T-helper 2 cell treated with Interferon-gamma antibody and Interleukin-4, amounts not matched to agents 5 μg/mL and 100 μg/mL, for 36 hours (primary cell): Measurements from ENCODE around the gene WDFY4.

Experiments
- DNase-seq: peaks from one replicate; pipeline ENCODE4 v3.0.0; 2021; ENCODE audit warnings: low spot score
- H3K27ac Mint-ChIP-seq: one replicate; pipeline ENCODE4 v1.8.0; 2021; ENCODE audit warnings: mild to moderate bottlenecking, mixed read lengths
- H3K27me3 Mint-ChIP-seq: one replicate; pipeline ENCODE4 v1.8.0; 2021; ENCODE audit warnings: low read depth, mixed read lengths
- H3K36me3 Mint-ChIP-seq: one replicate; pipeline ENCODE4 v1.8.0; 2021; ENCODE audit warnings: low read depth, mixed read lengths
- H3K4me1 Mint-ChIP-seq: one replicate; pipeline ENCODE4 v1.8.0; 2021; ENCODE audit warnings: low read depth, mixed read lengths
- H3K4me3 Mint-ChIP-seq: one replicate; pipeline ENCODE4 v1.8.0; 2022; ENCODE audit warnings: mild to moderate bottlenecking, moderate library complexity, mixed read lengths
- H3K9me3 Mint-ChIP-seq: one replicate; pipeline ENCODE4 v1.8.0; 2021; ENCODE audit warnings: mixed read lengths

The WDFY4 gene

GRCh38 chr10:48727866-48728265 is 43.2 kb downstream of the WDFY4 start:
- Mint-ChIP-seq H3K27ac (no peak overlapping the region), H3K36me3 (no peaks in the 10 kb centered on the region), H3K27me3 (peaks cover 3% of the 10 kb centered on the region), H3K4me1 (no peaks in the 10 kb centered on the region), H3K4me3 (no peak overlapping the region), H3K9me3 (no peaks in the 10 kb centered on the region)
- no peak for DNase-seq

- no peak overlapping the region for H3K27ac Mint-ChIP-seq
- H3K4me3 Mint-ChIP-seq = no peak overlapping the region
- no peaks in the 10 kb centered on the region for H3K36me3 Mint-ChIP-seq
Measured at GRCh38 chr10:48729222-48729621, 44.5 kb downstream of the WDFY4 start.

GRCh38 chr10:48729941-48730457 is 45.3 kb downstream of the WDFY4 start:
- no peak overlapping the region for H3K4me3 Mint-ChIP-seq
- no peaks in the 10 kb centered on the region for H3K4me1 Mint-ChIP-seq
- peaks cover 3% of the 10 kb centered on the region for H3K27me3 Mint-ChIP-seq
- H3K9me3 Mint-ChIP-seq = no peaks in the 10 kb centered on the region
- H3K36me3 Mint-ChIP-seq = no peaks in the 10 kb centered on the region
- no peak for DNase-seq
- no peak overlapping the region for H3K27ac Mint-ChIP-seq

More at GRCh38 chr10:48729222-48729621, 44.5 kb downstream of the WDFY4 start:
- DNase-seq = no peak
- H3K27me3 Mint-ChIP-seq = peaks cover 3% of the 10 kb centered on the region
- H3K9me3 Mint-ChIP-seq = no peaks in the 10 kb centered on the region
- H3K4me1 Mint-ChIP-seq = no peaks in the 10 kb centered on the region

DNA sequence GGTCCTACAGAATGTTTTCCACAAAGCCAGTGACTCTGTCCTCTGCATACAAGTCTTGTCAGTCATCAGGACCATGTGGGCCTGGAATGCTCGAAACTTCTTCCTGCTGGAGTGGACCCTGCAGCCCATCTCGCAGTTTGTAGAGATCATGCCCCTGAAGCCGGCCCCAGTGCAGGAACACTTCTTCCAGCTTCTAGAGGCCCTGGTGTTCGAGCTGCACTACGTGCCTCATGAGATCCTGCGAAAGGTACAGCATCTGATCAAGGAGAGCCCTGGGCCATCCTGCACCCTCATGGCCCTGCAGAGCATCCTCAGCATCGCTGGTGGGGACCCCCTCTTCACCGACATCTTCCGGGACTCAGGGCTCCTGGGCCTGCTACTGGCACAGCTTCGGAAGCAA is 46.5 kb downstream of the WDFY4 start:
- no peak for DNase-seq
- H3K36me3 Mint-ChIP-seq = no peaks in the 10 kb centered on the region
- no peaks in the 10 kb centered on the region for H3K9me3 Mint-ChIP-seq
- H3K4me1 Mint-ChIP-seq = no peaks in the 10 kb centered on the region
- no peak overlapping the region for H3K27ac Mint-ChIP-seq
- peaks cover 3% of the 10 kb centered on the region for H3K27me3 Mint-ChIP-seq
- no peak overlapping the region for H3K4me3 Mint-ChIP-seq

DNA sequence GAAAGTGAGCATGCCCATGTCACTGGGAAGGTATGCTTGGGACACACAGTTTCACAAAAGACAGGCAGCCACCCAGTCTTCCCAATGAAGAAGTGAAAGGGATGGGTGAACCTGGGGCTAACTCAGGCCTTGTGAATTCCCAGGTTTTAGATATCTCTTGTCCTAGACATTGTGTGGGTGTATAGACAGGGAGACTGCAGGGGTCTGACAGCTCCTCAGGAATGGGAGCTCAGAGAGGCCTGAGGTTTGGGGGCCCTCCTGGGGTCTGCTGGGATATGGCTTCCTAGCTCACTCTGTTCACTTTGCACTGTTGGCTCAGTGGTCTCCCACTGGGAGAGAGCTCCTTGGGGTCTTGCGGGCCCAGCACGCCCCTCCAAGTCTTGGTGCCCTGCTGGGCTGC is 47.0 kb downstream of the WDFY4 start:
- no peaks in the 10 kb centered on the region for H3K36me3 Mint-ChIP-seq
- no peak overlapping the region for H3K27ac Mint-ChIP-seq
- H3K4me1 Mint-ChIP-seq = no peaks in the 10 kb centered on the region
- H3K9me3 Mint-ChIP-seq = no peaks in the 10 kb centered on the region
- H3K4me3 Mint-ChIP-seq = no peak overlapping the region
- peaks cover 5% of the 10 kb centered on the region for H3K27me3 Mint-ChIP-seq
- DNase-seq = no peak

- H3K4me3 Mint-ChIP-seq = no peak overlapping the region
- H3K9me3 Mint-ChIP-seq = no peaks in the 10 kb centered on the region
- no peaks in the 10 kb centered on the region for H3K36me3 Mint-ChIP-seq
- DNase-seq = no peak
- H3K4me1 Mint-ChIP-seq = no peaks in the 10 kb centered on the region
- H3K27me3 Mint-ChIP-seq = peaks cover 6% of the 10 kb centered on the region
- no peak overlapping the region for H3K27ac Mint-ChIP-seq
Measured at GRCh38 chr10:48733329-48733728, 48.7 kb downstream of the WDFY4 start.

DNA sequence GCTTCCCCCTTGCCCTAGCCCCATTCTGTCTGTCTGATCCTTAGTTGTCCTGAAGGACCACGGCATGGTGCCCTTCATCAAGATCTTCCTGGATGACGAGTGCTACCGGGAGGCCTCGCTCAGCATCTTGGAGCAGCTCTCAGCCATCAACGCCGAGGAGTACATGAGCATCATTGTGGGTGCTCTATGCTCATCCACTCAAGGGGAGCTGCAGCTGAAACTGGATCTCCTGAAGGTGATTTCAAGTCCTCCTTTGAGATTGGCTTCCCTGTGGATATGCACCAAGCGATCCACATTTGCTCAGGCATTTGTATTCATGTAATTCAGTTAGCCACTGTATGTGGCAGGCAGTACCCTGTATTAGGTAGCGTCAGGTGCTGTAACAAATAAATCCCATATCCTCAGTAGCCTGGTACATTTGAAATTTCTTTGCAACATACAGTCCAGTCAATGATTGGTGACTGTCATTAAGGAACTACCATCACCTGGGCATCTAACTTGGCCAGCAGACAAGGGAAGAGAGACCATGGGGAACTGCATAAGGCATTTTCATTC is 51.2 kb downstream of the WDFY4 start:
- H3K36me3 Mint-ChIP-seq = no peaks in the 10 kb centered on the region

GRCh38 chr10:48736596-48736995 is 51.9 kb downstream of the WDFY4 start:
- no peak overlapping the region for H3K4me3 Mint-ChIP-seq
- peaks cover 6% of the 10 kb centered on the region for H3K27me3 Mint-ChIP-seq
- no peak for DNase-seq
- no peaks in the 10 kb centered on the region for H3K4me1 Mint-ChIP-seq
- H3K36me3 Mint-ChIP-seq = no peaks in the 10 kb centered on the region
- no peak overlapping the region for H3K27ac Mint-ChIP-seq
- H3K9me3 Mint-ChIP-seq = no peaks in the 10 kb centered on the region

More for the DNA sequence above, 51.2 kb downstream of the WDFY4 start:
- Mint-ChIP-seq H3K27me3 (peaks cover 6% of the 10 kb centered on the region), H3K9me3 (no peaks in the 10 kb centered on the region), H3K4me1 (no peaks in the 10 kb centered on the region), H3K4me3 (no peak overlapping the region), H3K27ac (no peak overlapping the region)
- DNase-seq = no peak

DNA sequence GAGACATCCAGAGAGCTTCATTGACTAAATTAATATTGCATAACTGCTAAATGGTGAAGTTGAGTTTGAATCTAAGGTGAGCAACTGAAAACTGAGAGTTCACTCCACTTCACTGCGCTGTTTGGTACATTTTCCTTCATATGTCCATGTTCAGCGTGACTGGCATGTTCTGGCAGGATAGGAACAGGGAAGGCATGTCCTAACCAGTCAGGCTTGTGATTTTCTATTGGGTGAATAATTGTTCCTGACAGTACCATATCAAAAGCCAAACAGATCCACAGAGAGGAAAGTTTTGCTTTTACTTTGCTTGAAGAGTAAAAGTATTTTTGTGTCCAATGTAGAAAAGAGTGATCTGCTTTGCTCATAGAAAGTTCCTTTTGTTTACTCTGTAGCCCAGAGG is 53.2 kb downstream of the WDFY4 start:
- no peaks in the 10 kb centered on the region for H3K36me3 Mint-ChIP-seq
- no peaks in the 10 kb centered on the region for H3K4me1 Mint-ChIP-seq
- H3K4me3 Mint-ChIP-seq = no peak overlapping the region
- peaks cover 6% of the 10 kb centered on the region for H3K27me3 Mint-ChIP-seq
- H3K9me3 Mint-ChIP-seq = no peaks in the 10 kb centered on the region
- no peak overlapping the region for H3K27ac Mint-ChIP-seq
- DNase-seq = no peak

DNA sequence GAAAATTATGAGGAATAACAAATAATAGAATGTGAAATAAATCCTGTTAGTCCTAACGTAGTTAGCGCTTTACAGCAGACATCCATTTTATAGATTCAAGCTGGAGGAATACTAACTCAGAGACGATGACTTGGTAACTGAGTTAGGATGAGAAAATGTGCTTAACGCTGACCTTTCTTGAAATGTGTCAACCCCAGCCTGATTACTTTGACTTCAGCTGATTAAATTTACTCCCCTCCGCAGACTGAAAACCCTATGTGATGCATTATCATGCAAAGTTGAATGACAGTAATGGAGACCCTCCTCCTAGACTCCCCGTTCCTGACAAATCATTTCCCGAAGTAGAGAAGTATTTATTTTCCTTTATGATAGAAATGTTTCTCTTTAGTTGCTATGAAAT is 54.5 kb downstream of the WDFY4 start:
- Mint-ChIP-seq H3K27ac (no peak overlapping the region), H3K4me3 (no peak overlapping the region), H3K4me1 (no peaks in the 10 kb centered on the region), H3K27me3 (peaks cover 6% of the 10 kb centered on the region), H3K9me3 (no peaks in the 10 kb centered on the region), H3K36me3 (no peaks in the 10 kb centered on the region)
- DNase-seq = no peak

DNA sequence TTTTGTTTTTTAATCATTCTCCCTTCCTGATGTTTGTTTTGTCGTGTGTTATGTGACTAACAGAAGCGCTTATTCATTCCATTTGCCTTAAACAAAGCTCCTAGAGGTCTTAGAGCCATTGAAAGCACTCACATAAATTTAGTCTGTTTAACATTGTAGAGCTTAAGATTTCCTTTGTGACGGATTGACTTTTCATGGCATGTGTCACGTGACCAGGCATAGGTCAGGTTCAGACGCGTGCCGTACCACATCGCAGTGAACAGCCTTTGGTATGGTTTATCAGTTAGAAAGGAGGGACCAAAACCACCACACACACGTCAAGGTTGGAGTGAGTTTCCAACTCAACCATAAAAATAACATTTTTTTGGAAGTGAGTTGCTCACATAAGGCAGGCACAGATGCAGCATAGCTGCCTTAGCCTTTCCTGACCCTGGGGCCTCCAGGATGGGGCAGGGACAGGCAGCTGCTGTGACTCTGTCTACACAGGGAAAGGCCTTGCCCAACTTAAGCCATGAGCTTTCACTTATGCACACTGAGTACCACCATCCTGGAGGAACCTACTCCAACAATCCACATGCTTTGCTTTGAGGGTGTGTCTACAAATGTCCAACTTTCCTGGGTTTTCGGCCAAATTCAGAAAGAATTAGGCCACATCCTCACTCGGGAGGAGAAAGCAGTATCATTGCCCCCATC is 55.5 kb downstream of the WDFY4 start:
- Mint-ChIP-seq H3K4me3 (no peak overlapping the region), H3K4me1 (no peaks in the 10 kb centered on the region), H3K27me3 (peaks cover 6% of the 10 kb centered on the region), H3K36me3 (no peaks in the 10 kb centered on the region), H3K9me3 (no peaks in the 10 kb centered on the region), H3K27ac (no peak overlapping the region)
- no peak for DNase-seq

DNA sequence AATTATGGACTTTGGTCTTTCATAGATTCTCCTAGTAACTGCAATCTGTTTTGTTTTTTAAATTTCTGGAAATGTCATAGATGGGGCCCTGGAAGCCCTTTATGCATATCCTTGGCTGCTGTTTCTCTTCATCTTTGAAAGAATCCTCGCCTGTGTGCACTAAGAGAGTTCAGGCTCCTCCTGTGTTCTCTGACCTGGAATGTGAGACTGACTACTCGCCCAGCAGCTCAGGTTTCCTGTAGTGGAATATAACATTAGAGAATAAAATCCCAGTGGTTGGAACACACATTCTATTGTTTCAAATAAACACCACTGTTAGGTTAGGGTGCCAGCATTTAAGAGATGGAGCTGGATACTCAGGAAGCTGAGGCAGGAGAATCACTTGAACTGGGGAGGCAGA is 56.3 kb downstream of the WDFY4 start:
- Mint-ChIP-seq H3K36me3 (no peaks in the 10 kb centered on the region), H3K4me3 (no peak overlapping the region), H3K4me1 (no peaks in the 10 kb centered on the region), H3K9me3 (no peaks in the 10 kb centered on the region), H3K27ac (no peak overlapping the region), H3K27me3 (peaks cover 6% of the 10 kb centered on the region)
- DNase-seq = no peak

GRCh38 chr10:48742891-48743860 is 58.5 kb downstream of the WDFY4 start:
- Mint-ChIP-seq H3K9me3 (no peaks in the 10 kb centered on the region), H3K27me3 (no peaks in the 10 kb centered on the region), H3K36me3 (no peaks in the 10 kb centered on the region), H3K27ac (no peak overlapping the region), H3K4me3 (no peak overlapping the region), H3K4me1 (no peaks in the 10 kb centered on the region)
- DNase-seq = no peak

- H3K4me1 Mint-ChIP-seq = no peaks in the 10 kb centered on the region
- no peaks in the 10 kb centered on the region for H3K27me3 Mint-ChIP-seq
- H3K9me3 Mint-ChIP-seq = no peaks in the 10 kb centered on the region
- DNase-seq = no peak
- no peak overlapping the region for H3K27ac Mint-ChIP-seq
- no peak overlapping the region for H3K4me3 Mint-ChIP-seq
- H3K36me3 Mint-ChIP-seq = no peaks in the 10 kb centered on the region
Measured at GRCh38 chr10:48744587-48744986, 59.9 kb downstream of the WDFY4 start.
